HCT116 (cell line): Measurements from ENCODE around the gene STON1. TPM values are rescaled to one million over a fixed set of nuclear protein-coding genes. Genes with fewer than 3 reads are reported as not detected.

Source experiments
- ATAC-seq: fragments of 200-7000 bp; cut with Tn5 transposase; 2 replicates; pipeline ENCODE4 v1.9.1; 2020; ENCODE audit warnings: mild to moderate bottlenecking, moderate library complexity
- BruUV-seq: library from RNA; stranded (reverse); fragments of 400-500 nt; replicated peaks from 2 replicates; lab custom pipeline; 2021; lab: Mats Ljungman, UMichigan
- CTCF ChIA-PET: fragments of 300-600 bp; sonication (Branson Sonifier 250); formaldehyde crosslinking; loops from one replicate; lab custom pipeline; 2021; ENCODE audit warnings: antibody characterized with exemption; lab: Charles Lee
- POLR2A ChIA-PET: fragments of 300-600, 350-600 bp; sonication (Branson Sonifier 250); formaldehyde crosslinking; loops from one replicate; lab custom pipeline; 2021; ENCODE audit warnings: antibody characterized with exemption; lab: Charles Lee
- RAD21 ChIA-PET, 2 experiments: fragments of 300-600 bp; sonication (Branson Sonifier 250); formaldehyde crosslinking; loops; one replicate each; lab custom pipeline; 2023; ENCODE audit warnings: low total read pairs in 2 of 2; ENCODE audit not compliant: uncharacterized antibody in 2 of 2, unreplicated experiment in 2 of 2, low non-redundant PET in 1 of 2; lab: Charles Lee
- DNase-seq: peaks from one replicate; pipeline ENCODE4 v3.0.0-alpha.2; 2010; ENCODE audit warnings: low read depth, low spot score
- H2AFZ ChIP-seq: fragments of 200-600 bp; shearing (Covaris generic), sonication (generic); 2 replicates; pipeline ENCODE4 v1.6.1; 2017; ENCODE audit warnings: low read depth, mixed run types, mixed read lengths, antibody characterized with exemption, low read length; ENCODE audit not compliant: poor library complexity, severe bottlenecking
- H3K27ac ChIP-seq: 2 replicates; pipeline ENCODE4 v1.5.1; 2012; ENCODE audit warnings: low read depth, low read length
- H3K27me3 ChIP-seq: fragments of 200-600 bp; sonication (generic); 2 replicates; pipeline ENCODE4 v1.6.1; 2016; ENCODE audit warnings: mixed run types, low read length, mixed read lengths; ENCODE audit not compliant: insufficient read depth
- H3K36me3 ChIP-seq, 2 experiments: fragments of 200-500 bp in 1 of 2; fragments of 200-600 bp in 1 of 2; sonication (Bioruptor generic) in 1 of 2; sonication (generic) in 1 of 2; 2 replicates each; pipeline versions ENCODE4 v1.5.1 to v1.6.1; 2014 to 2016; ENCODE audit warnings: low read length in 2 of 2, inconsistent platforms in 1 of 2, mixed read lengths in 1 of 2, mixed run types in 1 of 2; ENCODE audit not compliant: insufficient read depth in 2 of 2, control insufficient read depth in 1 of 2
- H3K4me1 ChIP-seq, 2 experiments: fragments of 200-600 bp in 1 of 2; sonication (generic) in 1 of 2; 2 replicates each; pipeline versions ENCODE4 v1.5.1 to v1.6.1; 2012 to 2017; ENCODE audit warnings: low read length in 2 of 2, inconsistent platforms in 1 of 2, mild to moderate bottlenecking in 1 of 2, mixed read lengths in 1 of 2, mixed run types in 1 of 2, moderate library complexity in 1 of 2; ENCODE audit not compliant: insufficient read depth in 2 of 2, control insufficient read depth in 1 of 2
- H3K4me2 ChIP-seq: fragments of 200-600 bp; sonication (generic); 2 replicates; pipeline ENCODE4 v1.6.1; 2017; ENCODE audit warnings: mixed run types, low read length, mixed read lengths
- H3K4me3 ChIP-seq, 2 experiments: fragments of 200-600 bp in 1 of 2; sonication (generic) in 1 of 2; replicated peaks in 1 of 2; 2 replicates each; pipeline ENCODE4 v1.5.1; 2011 to 2016; ENCODE audit warnings: low read length in 2 of 2, control low read depth in 1 of 2, low read depth in 1 of 2, mild to moderate bottlenecking in 1 of 2, mixed read lengths in 1 of 2, mixed run types in 1 of 2
- H3K79me2 ChIP-seq: fragments of 200-600 bp; sonication (generic); 2 replicates; pipeline ENCODE4 v1.6.1; 2017; ENCODE audit warnings: mild to moderate bottlenecking, mixed run types, low read length, moderate library complexity, mixed read lengths; ENCODE audit not compliant: insufficient read depth
- H3K9ac ChIP-seq: fragments of 200-600 bp; sonication (generic); 2 replicates; pipeline ENCODE4 v1.6.1; 2016; ENCODE audit warnings: low read length, mixed read lengths
- H3K9me2 ChIP-seq: fragments of 200-600 bp; sonication (generic), shearing (Covaris generic); 2 replicates; pipeline ENCODE4 v1.6.1; 2017; ENCODE audit warnings: mixed run types, mild to moderate bottlenecking, moderate library complexity; ENCODE audit not compliant: insufficient read depth
- H3K9me3 ChIP-seq, 2 experiments: fragments of 200-500 bp in 1 of 2; fragments of 200-600 bp in 1 of 2; sonication (Bioruptor generic) in 1 of 2; sonication (generic) in 1 of 2; 2 replicates each; pipeline ENCODE4 v1.6.1; 2014 to 2017; ENCODE audit warnings: low read length in 2 of 2, mixed read lengths in 2 of 2, inconsistent platforms in 1 of 2, low read depth in 1 of 2, mild to moderate bottlenecking in 1 of 2, mixed run types in 1 of 2, moderate library complexity in 1 of 2; ENCODE audit not compliant: control insufficient read depth in 1 of 2, insufficient read depth in 1 of 2
- H4K20me1 ChIP-seq: fragments of 200-600 bp; sonication (generic), shearing (Covaris generic); 2 replicates; pipeline ENCODE4 v1.6.1; 2017; ENCODE audit warnings: mixed run types, mild to moderate bottlenecking, moderate library complexity; ENCODE audit not compliant: insufficient read depth
- CEBPB ChIP-seq: IDR thresholded peaks from 2 replicates; pipeline ENCODE4 v1.6.1; 2012; ENCODE audit warnings: low read depth
- EGR1 ChIP-seq: IDR thresholded peaks from 2 replicates; pipeline ENCODE4 v1.6.1; 2012; ENCODE audit warnings: low read depth
- ELF1 ChIP-seq: IDR thresholded peaks from 2 replicates; pipeline ENCODE4 v1.6.1; 2012; ENCODE audit warnings: low read depth, borderline replicate concordance
- EZH2 ChIP-seq: fragments of 200-600 bp; sonication (generic); IDR thresholded peaks from 2 replicates; pipeline ENCODE4 v1.6.1; 2017; ENCODE audit warnings: antibody characterized with exemption, mixed run types
- EZH2phosphoT487 ChIP-seq: fragments of 200-600 bp; IDR thresholded peaks from 2 replicates; pipeline ENCODE4 v1.6.1; 2018; ENCODE audit warnings: antibody characterized with exemption, borderline replicate concordance
- JUND ChIP-seq: IDR thresholded peaks from 2 replicates; pipeline ENCODE4 v1.6.1; 2012
- POLR2A ChIP-seq: IDR thresholded peaks from 2 replicates; pipeline ENCODE4 v1.7.0; 2011; ENCODE audit warnings: borderline replicate concordance; ENCODE audit not compliant: insufficient read depth, insufficient read length; ENCODE audit errors: extremely low read depth
- POLR2AphosphoS5 ChIP-seq: IDR thresholded peaks from 2 replicates; pipeline ENCODE4 v1.6.1; 2011; ENCODE audit warnings: mild to moderate bottlenecking, low read depth, low read length, moderate library complexity
- SP1 ChIP-seq: IDR thresholded peaks from 2 replicates; pipeline ENCODE4 v1.6.1; 2012; ENCODE audit warnings: low read depth
- TCF7L2 ChIP-seq: IDR thresholded peaks from 2 replicates; pipeline ENCODE4 v1.7.0; 2011; ENCODE audit warnings: borderline replicate concordance, inconsistent platforms; ENCODE audit not compliant: insufficient read depth, insufficient read length; ENCODE audit errors: extremely low read depth
- ZFX ChIP-seq: fragments of 450-650 bp; IDR thresholded peaks from 2 replicates; pipeline ENCODE4 v1.6.1; 2017
- intact Hi-C: fragments of 100-400 bp; cut with micrococcal nuclease; formaldehyde crosslinking; loops from 2 replicates; pipeline ENCODE4 v1.10.0; 2022
- total RNA-seq: library from RNA; stranded (reverse); gene quantifications from one replicate; pipeline ENCODE4 v1.2.1, GENCODE V29; 2021; ENCODE audit not compliant: unreplicated experiment
- TF ChIP-seq, protein P1 (sequence below), 3 experiments: fragments of 200-600 bp in 1 of 3; sonication (generic) in 1 of 3; IDR thresholded peaks in 2 of 3; conservative IDR thresholded peaks in 1 of 3; 2 replicates each; pipeline ENCODE4 v1.5.1; 2012 to 2017; ENCODE audit warnings: low read depth in 2 of 3, low read length in 2 of 3, antibody characterized with exemption in 1 of 3, borderline replicate concordance in 1 of 3, control low read depth in 1 of 3, mild to moderate bottlenecking in 1 of 3, mixed read lengths in 1 of 3, mixed run types in 1 of 3, moderate library complexity in 1 of 3; ENCODE audit not compliant: insufficient read depth in 1 of 3
- TF ChIP-seq, protein P2 (sequence below): IDR thresholded peaks from 2 replicates; pipeline ENCODE4 v1.6.1; 2012; ENCODE audit warnings: low read depth
- TF ChIP-seq, protein P3 (sequence below): IDR thresholded peaks from 2 replicates; pipeline ENCODE4 v1.6.1; 2011; ENCODE audit warnings: mild to moderate bottlenecking, low read length, moderate library complexity; ENCODE audit not compliant: insufficient replicate concordance; ENCODE audit errors: extremely low read depth

The STON1 gene
- total RNA-seq, 1 experiment from 2014 or later: 1.4 TPM

DNA sequence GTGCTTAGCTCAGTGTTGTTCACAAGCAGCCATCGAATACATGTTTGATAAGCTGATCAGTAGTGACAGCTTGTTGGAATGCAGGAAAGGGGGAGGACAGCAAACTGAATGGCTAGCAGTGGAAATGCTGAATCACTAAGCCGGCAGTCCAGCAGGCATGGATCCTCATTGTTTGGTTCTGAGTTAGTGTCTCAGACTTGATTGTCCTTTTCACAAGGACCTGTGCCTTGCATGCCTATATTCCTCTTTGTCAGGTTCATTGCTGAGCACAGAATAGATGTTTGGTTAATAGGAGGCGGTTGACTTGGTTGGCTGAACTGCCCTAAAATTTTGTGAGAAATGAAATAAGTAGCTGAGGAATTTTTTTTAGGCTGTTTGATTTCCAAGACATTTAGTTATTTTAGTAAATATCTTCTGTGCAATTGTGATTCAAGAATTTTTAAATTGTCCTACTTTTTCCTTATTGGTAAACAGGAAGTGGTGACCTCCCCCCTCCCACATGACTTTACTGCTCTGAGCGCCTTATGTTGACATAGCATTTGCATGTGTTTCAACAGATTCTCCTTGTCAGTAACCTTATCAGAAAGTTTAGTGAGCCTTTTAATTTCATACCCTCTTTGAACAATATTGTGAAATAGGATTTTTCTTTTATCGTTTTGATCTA lies 21.4 kb upstream of the STON1 start:
- POLR2A ChIA-PET: no interaction called here
- no peak for DNase-seq
- no peak for TF ChIP-seq POLR2A
- no peak for TF ChIP-seq ELF1
- TF ChIP-seq JUND: no peak
- TF ChIP-seq, protein P1, sequence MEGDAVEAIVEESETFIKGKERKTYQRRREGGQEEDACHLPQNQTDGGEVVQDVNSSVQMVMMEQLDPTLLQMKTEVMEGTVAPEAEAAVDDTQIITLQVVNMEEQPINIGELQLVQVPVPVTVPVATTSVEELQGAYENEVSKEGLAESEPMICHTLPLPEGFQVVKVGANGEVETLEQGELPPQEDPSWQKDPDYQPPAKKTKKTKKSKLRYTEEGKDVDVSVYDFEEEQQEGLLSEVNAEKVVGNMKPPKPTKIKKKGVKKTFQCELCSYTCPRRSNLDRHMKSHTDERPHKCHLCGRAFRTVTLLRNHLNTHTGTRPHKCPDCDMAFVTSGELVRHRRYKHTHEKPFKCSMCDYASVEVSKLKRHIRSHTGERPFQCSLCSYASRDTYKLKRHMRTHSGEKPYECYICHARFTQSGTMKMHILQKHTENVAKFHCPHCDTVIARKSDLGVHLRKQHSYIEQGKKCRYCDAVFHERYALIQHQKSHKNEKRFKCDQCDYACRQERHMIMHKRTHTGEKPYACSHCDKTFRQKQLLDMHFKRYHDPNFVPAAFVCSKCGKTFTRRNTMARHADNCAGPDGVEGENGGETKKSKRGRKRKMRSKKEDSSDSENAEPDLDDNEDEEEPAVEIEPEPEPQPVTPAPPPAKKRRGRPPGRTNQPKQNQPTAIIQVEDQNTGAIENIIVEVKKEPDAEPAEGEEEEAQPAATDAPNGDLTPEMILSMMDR (IDR thresholded peaks at IDR 0.05 in 2 of 3, conservative IDR thresholded peaks at IDR 0.05 in 1 of 3; ENCODE audit: borderline replicate concordance in 1 of 3, insufficient read depth in 1 of 3, low read depth in 2 of 3, low read length in 2 of 3): no peak
- TF ChIP-seq EZH2: no peak
- no peak for TF ChIP-seq SP1
- TF ChIP-seq, protein P2, sequence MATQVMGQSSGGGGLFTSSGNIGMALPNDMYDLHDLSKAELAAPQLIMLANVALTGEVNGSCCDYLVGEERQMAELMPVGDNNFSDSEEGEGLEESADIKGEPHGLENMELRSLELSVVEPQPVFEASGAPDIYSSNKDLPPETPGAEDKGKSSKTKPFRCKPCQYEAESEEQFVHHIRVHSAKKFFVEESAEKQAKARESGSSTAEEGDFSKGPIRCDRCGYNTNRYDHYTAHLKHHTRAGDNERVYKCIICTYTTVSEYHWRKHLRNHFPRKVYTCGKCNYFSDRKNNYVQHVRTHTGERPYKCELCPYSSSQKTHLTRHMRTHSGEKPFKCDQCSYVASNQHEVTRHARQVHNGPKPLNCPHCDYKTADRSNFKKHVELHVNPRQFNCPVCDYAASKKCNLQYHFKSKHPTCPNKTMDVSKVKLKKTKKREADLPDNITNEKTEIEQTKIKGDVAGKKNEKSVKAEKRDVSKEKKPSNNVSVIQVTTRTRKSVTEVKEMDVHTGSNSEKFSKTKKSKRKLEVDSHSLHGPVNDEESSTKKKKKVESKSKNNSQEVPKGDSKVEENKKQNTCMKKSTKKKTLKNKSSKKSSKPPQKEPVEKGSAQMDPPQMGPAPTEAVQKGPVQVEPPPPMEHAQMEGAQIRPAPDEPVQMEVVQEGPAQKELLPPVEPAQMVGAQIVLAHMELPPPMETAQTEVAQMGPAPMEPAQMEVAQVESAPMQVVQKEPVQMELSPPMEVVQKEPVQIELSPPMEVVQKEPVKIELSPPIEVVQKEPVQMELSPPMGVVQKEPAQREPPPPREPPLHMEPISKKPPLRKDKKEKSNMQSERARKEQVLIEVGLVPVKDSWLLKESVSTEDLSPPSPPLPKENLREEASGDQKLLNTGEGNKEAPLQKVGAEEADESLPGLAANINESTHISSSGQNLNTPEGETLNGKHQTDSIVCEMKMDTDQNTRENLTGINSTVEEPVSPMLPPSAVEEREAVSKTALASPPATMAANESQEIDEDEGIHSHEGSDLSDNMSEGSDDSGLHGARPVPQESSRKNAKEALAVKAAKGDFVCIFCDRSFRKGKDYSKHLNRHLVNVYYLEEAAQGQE: no peak
- no peak for TF ChIP-seq EGR1
- no peak for TF ChIP-seq POLR2AphosphoS5
- no peak for TF ChIP-seq ZFX
- TF ChIP-seq CEBPB: no peak
- TF ChIP-seq, protein P3, sequence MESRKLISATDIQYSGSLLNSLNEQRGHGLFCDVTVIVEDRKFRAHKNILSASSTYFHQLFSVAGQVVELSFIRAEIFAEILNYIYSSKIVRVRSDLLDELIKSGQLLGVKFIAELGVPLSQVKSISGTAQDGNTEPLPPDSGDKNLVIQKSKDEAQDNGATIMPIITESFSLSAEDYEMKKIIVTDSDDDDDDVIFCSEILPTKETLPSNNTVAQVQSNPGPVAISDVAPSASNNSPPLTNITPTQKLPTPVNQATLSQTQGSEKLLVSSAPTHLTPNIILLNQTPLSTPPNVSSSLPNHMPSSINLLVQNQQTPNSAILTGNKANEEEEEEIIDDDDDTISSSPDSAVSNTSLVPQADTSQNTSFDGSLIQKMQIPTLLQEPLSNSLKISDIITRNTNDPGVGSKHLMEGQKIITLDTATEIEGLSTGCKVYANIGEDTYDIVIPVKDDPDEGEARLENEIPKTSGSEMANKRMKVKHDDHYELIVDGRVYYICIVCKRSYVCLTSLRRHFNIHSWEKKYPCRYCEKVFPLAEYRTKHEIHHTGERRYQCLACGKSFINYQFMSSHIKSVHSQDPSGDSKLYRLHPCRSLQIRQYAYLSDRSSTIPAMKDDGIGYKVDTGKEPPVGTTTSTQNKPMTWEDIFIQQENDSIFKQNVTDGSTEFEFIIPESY: no peak
- no peak for TF ChIP-seq TCF7L2
- TF ChIP-seq EZH2phosphoT487: no peak
- TF ChIP-seq, all 23 proteins: peak for 0
- ATAC-seq: no peak
- RAD21 ChIA-PET: no interaction called here
- no peak overlapping the region for H3K4me2 ChIP-seq
- no peaks in the 10 kb centered on the region for H3K9me2 ChIP-seq
- no peaks in the 10 kb centered on the region for H3K4me1 ChIP-seq
- H3K27ac ChIP-seq: no peak overlapping the region
- BruUV-seq: no TSS peak
- intact Hi-C loops: no loop called here
- H3K79me2 ChIP-seq: no peaks in the 10 kb centered on the region
- H4K20me1 ChIP-seq: no peaks in the 10 kb centered on the region
- H2AFZ ChIP-seq: no peak overlapping the region
- H3K9me3 ChIP-seq: no peaks in the 10 kb centered on the region
- CTCF ChIA-PET: no interaction called here
- H3K36me3 ChIP-seq: peaks cover 6 to 14% of the 10 kb centered on the region in 2 experiments; a peak in 2 of 4 replicates
- H3K9ac ChIP-seq: no peak overlapping the region
- H3K4me3 ChIP-seq: no peak overlapping the region
- H3K27me3 ChIP-seq: no peaks in the 10 kb centered on the region
